ENCODE measurements around the gene STK32A.

DNA sequence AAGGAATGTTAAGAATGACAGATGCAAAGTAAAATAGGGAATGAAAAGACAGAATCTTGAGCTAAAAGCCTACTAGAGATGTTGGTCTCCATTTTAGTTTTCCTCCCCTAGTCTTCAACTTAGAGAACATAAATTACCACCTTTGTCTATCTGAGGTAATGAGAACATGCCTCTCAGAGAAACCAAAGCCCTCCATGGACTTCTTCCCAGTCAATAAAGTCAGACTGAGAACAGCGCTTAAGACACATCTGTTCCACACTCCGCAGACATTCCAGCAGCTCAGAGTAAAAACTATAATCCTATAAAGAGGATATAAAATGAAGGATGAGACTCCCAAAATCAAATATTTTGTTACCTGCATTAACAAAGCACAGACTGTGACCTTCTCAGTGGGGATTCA lies 195.8 kb downstream of the STK32A start:
- TF ChIP-seq, protein P1, sequence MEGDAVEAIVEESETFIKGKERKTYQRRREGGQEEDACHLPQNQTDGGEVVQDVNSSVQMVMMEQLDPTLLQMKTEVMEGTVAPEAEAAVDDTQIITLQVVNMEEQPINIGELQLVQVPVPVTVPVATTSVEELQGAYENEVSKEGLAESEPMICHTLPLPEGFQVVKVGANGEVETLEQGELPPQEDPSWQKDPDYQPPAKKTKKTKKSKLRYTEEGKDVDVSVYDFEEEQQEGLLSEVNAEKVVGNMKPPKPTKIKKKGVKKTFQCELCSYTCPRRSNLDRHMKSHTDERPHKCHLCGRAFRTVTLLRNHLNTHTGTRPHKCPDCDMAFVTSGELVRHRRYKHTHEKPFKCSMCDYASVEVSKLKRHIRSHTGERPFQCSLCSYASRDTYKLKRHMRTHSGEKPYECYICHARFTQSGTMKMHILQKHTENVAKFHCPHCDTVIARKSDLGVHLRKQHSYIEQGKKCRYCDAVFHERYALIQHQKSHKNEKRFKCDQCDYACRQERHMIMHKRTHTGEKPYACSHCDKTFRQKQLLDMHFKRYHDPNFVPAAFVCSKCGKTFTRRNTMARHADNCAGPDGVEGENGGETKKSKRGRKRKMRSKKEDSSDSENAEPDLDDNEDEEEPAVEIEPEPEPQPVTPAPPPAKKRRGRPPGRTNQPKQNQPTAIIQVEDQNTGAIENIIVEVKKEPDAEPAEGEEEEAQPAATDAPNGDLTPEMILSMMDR (IDR thresholded peaks at IDR 0.05) = no peak
- TF ChIP-seq EZH2 (IDR thresholded peaks at IDR 0.05; ENCODE audit: borderline replicate concordance, insufficient read depth, low read depth, low read length, poor library complexity, severe bottlenecking) = no peak
